Islet of Langerhans (tissue), 1 donor: ENCODE data around the gene NOVA2.
A peak's percentile ranks its signal among the peaks of the same experiment; 100 is the strongest.

ENCODE experiments used
- FAIRE-seq: peaks from one replicate; lab custom pipeline; 2011; peaks lifted over from hg19 to GRCh38; lab: Jason Lieb, UNC

Gene NOVA2

DNA sequence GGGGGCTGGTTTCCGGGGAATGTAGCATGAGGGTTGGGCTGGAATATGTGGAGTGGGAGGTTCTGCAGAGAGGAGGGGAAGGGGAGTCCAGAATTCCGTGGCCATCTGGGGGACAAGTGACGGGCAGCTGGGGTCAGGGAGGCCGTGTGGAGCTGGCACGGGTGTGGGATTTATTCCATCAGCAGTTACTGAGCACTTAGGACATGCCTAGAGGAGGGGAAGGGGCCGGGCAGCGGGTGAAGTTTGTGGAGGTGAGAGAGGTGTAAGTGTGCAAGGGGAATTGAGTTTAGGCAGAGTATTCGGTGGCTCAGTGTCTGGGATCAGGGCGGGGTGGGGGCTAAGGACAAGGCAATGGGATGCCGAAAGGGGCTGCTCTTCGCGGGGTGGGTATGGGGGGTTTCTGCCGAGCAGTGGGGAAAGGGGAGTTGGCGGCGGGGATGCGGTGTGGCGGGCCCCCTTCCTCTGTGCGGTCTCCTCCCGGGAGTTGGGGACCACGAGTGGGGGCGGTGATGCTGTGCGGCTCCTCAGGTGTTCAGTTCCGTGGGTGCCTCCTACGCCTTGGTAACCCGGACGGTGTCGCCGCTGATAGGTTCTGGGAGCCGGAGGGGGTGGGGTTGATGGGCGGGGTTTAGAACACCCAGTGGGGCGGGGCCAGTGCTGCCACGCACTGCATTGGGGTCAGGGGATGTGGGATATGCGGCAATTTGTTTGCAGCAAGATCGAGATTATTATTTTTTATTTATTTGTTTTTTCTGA, 27.0 kb upstream of the NOVA2 start:
- no peak for FAIRE-seq

DNA sequence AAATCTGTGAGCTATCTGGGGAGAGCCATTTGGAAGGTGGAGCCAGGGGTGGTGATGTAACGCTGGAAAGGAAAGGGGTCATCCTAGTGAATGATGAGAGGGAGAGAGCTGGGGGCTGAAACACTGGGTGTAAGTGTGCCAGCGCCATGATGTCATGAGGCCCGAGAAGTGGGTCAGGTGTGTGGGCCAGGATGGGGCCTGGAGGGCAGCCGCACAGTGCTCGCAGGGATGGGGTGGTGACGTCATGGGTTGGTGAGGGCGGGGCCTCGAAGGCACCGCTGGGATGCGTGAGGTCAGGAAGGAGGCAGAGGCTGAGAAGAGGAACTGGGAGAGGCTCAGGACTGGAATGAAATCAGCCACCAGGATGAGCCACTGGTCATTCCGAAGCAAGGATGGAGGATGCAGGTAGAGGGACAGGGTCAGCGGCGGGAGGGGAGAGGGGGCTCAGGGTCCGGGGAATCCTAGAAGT, 26.0 kb upstream of the NOVA2 start:
- no peak for FAIRE-seq

DNA sequence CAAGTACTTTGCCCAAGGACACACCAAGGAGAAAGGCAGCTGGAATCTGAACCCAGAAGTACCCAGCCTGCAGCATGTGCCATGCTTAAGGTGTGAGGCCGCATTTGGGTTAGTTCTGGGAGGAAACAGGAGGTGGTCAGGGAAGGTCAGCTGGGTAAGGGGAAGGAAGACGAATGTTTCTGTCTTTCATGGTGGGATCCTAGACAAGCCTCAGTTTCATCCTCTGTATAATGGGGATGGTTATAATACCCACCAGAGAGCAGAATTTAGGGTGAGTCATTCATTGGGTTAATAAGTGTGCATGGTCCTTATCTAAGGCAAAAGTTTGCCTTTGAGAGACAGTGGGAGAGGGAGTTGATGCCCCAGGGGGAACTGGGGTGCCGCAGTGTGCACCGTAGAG, 25.2 kb upstream of the NOVA2 start:
- FAIRE-seq, result no peak

DNA sequence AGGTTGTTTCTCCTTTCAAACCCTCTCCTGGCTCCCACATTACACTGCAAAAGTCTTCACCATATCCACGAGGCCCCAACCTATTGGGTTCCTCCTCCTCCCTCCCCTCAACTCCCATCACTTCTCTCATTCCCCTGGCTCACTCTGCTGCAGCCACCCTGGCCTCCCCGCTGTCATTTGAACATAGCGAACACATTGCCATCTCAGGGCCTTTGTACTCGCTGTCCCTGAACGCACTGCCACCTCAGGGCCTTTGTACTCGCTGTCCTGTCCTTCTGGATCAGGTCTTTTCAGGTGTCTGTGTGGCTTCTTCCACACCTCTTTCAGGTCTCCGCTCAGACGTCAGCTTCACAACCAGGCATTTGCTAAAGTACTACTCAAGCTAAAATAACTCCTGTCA, 23.3 kb upstream of the NOVA2 start:
- no peak for FAIRE-seq

DNA sequence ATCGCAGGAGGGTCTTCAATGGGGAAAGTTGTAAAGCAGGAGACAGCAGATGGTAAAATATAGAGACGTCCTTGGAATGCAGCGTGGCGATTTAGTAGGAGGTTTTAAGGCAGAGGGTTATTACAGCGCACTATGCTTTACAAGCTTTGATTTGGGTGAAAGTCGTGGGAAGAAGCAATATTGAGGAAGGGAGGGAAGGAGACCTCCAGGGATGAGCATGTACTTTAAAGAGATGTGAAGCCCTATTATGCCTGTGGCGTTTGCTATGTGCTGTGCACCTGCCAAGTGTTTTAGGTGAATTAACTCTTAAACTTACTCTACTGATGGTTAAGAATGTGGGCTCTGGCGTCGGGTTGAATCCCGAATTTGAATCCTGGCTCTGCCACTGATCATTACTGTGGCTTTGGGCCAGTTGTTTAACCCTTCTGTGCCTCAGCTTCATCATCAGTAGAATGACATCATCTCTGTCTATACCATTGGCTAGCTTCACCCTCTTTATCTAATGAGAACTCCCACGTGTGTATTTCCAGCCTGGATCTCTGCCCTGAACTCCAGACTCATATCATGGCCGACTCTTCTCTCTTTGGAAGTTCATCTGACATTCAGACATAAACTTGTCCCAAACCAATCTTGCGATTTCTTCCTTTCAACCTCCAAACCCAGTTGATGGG, 22.2 kb upstream of the NOVA2 start:
- FAIRE-seq, result no peak

DNA sequence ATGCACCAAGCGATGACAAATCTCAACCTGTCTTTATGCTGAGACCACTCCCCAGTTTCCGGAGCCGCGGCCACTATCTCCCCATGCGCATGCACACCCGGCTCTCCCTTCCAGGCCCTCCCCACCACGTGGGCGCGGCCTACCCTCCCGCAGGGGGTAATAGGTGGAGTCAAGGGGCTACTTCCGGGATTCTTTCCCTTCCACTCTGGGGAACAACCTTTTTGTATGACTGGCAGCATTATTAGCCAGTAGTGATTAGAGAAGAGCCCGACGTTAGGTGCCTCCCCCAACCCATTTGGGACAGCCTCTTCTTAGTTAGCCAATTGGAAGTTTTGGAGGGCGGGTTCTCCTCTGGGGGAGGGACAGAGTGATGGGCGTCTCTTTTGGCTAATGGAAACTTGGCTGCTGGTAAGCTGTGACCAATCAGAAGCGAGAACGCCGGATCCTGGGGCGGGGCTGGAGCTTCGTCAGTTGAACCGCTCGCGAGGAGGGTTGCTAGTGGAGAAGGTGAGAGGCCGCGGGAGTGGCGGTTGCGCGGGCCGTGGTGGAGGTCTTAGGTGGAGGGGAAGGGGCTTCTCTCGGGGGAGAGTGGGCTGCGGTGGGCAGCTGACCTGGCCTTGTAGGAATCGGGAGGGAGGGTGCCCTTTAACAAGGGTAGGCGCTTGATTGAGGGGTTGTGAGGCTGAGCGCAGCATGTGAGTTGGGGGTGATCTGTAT, 21.5 kb upstream of the NOVA2 start, which contains the start of gene CCDC61:
CCDC61 (plus strand) TSS at position 470 of the 717 bp plus-strand sequence. CDS start 7,552 bp downstream, outside the sequence.
- peak; percentile 93 for FAIRE-seq

DNA sequence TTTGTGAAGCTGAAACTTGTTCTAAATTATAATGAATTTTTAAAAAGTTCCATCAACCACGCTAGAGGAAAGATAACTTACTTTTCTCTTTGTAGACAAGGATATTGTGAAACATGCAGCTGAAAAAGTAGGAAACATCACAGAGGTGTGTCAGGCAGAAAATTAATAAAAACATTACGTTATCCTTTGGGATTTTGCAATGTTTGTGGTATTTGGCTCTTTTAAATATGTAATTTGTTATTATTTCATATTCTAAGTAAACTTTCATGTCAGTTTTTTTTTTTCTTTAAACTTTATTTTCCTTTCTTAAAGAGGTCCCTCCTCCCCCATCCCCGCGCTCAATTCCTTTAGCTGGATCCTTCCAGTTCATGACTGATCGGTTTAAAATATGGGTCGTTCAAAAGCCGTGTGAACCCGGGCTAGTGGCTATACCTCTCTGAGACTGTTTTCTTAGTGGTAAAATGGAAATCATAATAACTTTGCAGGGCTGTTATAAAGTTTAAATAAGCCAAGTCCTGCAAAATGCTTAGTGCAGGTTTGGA, 20.9 kb upstream of the NOVA2 start:
- FAIRE-seq, result no peak

DNA sequence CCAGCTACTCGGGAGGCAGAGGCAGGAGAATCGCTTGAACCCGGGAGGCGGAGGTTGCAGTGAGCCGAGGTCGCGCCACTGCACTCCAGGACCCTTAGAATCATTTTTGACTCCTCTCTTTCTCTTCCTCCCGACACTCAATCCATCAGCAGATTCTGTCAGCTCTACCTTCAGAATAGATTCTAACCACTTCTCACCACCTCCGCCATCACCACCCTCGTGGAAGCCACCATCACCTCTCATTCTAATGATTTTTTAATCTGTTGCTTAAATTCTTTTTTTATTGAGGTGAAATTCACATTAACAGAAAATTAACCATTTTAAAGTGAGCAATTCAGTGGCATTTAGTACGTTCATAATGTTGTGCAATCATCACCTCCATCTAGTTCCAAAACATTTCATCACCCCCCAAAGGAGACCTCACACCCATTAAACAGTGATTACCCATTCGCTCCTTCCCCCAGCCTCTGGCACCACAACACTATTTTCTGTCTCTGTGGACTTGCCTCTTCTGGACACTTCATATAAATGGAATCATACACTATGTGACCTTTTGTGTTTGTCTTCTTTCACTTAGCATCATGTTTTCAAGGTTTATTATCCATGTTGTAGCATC, 16.6 kb upstream of the NOVA2 start:
- no peak for FAIRE-seq

DNA sequence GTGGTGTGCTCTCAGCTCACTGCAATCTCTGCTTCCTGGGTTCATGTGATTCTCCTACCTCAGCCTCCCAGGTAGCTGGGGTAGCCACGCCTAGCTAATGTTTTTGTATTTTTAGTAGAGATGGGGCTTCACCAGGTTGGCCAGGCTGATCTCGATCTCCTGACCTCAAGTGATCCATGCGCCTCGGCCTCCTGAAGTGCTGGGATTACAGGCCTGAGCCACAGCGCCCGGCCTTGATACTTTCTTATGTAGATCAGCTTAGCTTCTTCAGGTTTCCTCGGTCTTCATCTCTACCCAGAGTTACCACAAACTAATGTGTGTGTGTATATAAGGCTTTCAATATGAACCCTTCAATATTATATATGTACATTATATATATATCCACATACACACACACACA, 11.7 kb upstream of the NOVA2 start:
- no peak for FAIRE-seq

DNA sequence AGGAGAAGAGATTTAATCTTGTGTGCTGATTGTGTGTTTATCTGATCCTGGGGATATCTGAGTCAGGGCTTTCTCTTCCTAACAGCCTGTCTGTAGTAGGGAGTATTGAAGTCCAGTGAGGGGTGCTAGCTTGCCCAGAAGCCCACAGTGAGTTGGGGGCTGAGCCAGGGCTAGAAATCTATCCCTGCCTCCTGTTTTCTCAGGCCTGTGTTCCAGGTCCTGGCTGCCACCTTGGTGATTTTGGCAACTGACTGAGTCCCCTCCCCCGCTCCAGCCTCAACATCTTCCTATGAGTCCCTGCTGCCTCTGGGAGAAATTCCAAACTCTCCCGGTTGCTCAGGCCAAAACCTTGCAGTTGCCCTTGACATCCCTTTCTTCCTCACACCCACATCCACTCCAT, 7.7 kb upstream of the NOVA2 start:
- no peak for FAIRE-seq

DNA sequence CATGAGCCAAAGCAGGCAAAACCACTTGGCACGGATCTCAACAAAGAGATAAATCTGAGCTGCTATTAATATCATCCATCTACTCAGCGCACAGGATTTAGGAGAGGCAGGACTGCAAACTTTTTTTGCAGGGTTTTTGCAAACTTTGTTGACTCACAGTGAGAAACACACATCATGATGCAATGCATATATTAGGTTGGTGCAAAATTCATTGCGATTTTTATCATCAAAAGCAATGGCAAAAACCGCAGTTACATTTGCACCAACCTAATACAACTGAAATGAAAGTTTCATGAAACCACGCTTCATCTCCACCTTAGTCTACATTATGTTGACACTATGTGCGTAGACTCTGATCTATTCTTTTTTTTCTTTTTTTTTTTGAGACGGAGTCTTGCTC, 4.5 kb upstream of the NOVA2 start:
- FAIRE-seq, result no peak

DNA sequence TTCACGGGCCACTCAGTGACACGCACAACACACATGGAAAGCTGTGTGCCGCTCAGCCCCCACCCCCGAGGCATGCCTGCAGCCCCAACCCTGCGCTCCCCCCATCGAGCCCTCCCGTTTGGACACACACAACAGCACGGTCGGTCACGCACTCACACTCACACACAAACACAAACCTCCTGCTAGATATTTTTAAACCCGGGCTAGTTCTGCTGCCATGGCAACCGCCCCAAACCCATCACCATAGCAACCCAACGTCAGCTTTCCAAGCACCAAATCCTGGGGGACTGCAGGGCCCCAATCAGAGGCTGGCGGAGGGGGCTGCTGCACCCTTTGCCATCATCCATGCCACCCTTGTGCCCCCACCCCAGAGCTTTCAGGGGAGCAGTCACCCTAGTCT, 2.5 kb upstream of the NOVA2 start:
- no peak for FAIRE-seq

DNA sequence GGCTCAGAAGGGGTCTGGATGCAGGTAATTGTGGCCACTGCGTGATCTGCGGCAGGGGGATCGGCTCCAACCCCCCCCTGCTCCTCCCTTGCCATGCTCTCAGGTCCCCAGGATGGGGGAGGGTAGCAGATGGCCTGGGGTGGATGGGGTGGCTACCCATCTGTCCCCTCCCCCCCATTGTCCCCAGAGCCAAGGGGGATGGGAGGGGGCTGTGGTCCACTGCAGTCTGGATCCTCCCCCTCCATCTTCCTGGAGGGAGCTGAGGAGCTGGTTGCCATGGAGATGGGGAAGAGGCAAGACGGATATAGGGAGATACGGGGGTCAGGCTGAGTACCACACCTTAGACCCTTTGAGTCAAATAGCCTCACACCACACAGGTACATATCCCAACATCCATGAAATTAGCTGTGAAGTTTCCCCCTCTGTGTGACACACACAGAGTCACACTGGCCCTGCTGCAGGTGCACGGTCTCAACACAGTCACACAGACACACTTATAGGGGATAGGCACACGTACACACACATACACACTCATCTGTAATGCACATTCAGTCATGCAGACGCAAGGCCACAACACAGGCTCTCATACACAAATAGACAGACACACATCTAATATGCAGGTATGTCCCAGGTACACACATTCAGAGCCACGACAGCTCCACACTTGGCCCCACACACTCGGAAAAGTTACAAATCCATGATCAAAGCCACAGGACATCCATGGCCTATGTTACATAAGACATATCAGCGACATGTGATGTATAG, 1.8 kb upstream of the NOVA2 start:
- no peak for FAIRE-seq

DNA sequence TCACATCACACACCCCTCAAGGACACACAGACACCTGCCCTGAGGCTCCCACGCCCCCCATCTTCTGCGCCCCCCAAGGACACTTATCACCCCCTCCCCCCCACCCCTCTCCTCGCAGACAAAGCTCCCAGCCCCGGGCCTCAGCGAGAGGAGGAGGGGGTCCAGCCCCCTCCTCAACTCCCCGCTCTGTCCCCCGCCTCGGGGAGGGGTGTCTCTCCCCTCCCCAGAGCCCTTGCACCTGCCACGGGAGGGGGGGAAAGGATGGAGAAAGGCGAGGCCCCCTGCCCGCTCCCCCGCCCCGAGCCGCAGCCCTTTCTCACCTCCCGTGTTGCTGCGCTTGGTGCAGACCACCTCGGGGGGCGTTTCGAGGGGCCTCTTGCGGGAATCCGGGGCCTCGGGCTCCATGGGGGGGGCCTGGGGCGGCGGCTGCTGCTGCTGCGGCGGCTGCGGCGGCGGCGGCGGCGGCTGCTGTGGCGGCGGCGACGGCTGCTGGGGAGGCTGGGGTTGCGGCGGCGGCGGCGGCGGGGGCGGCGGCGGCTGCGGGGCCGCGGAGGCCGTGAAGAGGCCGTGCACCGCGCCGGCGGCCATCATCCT, 621 bp downstream of the NOVA2 start:
- FAIRE-seq, result no peak

DNA sequence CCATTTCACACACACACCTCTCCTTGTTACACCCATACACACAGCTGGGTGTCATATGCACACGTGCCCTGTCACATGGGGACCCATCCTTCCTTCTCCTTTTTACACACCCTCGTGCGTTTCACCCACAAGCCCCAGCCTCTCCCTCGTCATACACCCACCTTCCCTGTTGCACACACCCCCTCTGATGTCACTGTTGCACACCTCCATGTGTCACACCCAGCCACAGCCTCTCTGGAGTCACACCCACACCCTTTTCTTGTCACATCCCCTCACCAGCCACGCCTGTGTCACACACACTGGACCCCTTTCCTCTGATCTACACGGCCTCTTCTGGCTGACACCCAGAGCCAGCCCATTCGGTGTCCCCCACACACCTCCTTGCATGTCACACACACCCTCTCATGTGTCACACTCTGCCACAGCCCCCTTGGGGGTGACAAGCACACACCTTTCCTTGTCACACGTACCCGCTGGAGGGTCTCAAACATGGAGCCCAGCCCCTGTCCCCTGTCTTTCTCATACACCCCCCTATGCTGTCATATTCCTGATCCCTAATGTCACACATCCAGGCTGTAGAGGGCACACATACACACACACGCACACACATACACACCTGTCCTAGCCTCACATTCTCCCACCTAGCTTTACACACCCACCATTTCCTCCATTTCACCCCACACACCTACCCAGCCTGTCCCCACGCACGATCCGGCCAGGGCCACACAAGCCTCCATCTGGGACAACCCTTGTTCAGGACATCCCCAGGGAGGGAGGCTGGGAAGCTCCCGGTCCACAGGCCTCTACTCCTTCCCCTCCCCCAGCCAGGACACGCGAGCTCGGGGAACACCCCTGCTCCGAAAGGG, 1.4 kb downstream of the NOVA2 start:
- no peak for FAIRE-seq

DNA sequence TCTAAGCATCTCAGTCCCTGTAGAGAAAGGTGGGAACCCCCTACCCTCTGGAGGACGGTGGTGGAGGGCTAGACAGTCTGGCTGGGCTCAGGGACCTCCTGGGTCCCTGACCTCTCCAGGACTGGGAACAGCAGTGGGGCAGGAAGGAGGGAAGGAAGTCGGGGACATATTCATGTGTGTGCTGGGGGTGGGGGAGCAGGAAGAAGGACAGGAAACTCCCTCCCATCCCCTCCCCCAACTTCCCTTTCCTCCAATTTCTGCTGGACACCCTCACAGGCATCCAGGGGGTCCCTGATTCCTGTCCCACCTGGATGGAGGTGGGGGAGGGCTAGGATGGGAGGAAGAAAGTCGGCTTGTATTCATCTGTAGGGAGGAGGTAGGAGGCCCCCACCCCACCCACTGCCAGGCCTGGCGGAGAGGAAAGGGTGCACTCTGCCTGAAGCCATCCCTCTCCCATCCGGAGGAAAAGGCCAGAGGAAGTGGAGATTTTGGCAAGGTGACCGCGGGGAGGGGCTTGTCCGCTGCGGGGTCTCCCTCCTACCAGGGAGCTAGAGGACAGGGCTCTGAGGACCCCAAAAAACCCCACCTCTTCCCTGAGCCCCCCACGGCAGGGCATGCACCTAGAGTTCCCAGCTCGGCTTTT, 2.3 kb downstream of the NOVA2 start:
- no peak for FAIRE-seq

DNA sequence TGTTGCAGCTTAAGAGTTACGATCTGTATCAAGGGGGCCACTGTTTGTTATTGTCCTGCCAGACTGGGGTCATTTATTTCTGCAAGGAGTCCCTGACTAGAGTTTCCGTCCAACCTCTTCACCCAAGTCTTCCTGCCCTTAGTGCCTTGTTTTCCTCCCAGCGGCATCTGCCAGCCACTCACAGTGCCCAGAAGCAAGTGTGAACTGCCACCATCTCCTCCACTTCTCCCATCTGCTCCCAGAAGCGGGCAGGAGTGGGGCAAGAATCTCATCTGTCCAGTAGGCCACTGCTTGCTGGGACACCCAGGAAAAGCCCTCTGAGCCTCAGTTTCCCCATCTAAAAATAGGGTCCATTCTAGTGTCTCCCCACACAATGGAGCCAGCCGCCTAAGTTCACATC, 4.0 kb downstream of the NOVA2 start:
- no peak for FAIRE-seq

DNA sequence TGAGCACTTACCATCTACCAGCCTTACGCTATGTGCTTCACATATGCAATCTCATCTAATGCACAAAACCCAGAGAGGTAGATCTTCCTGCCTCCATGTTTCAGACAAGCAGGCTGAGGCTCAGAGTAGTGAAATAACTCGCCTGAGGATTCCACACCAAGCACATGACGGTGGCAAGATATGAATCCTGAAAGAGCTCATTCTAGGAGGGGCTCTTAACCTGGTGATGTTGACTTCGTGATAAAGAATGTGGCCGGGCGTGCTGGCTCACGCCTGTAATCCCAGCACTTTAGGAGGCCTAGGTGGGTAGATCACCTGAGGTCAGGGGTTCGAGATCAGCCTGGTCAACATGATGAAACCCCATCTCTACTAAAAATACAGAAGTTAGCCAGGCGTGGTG, 5.0 kb downstream of the NOVA2 start:
- no peak for FAIRE-seq

DNA sequence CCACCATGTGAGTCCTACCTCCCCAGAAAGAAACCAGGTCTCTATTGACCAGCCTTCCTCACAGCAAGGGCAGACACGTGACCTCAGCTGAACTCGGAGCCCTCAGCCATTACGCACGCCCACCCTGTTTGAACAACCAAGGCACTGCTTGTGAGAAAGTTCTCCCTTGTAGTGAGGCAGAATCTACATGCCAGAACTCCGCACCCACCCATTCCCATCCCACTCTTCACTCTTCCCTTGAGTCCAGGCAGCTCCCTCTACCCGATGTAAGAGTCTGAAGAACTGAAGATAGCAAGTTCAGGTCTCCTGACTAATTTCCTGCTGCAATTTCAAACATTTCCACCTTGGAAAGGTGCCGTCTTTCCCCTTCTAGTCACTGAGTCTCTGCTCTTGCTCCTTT, 6.4 kb downstream of the NOVA2 start:
- no peak for FAIRE-seq

DNA sequence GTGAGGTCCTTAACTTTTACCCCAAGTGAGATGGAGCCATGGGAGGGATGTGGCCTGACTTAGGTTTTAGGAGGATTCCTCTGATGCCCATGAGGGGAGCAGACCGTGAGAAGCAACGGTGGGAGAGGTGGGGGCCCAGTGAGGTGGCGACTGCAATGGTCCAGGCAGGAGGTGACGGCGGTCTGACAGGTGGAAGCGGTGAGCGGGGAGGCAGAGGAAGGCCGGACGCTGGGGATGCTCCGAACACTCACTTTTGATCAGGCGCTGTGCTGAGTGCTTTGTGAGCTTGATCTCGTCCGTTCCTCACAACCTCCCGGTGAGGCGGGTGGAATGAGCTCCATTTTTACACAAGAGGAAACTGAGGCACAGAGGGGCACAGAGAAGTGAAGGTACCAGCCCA, 11.6 kb downstream of the NOVA2 start:
- no peak for FAIRE-seq
